GM21723 (cell line): Measurements from ENCODE around the gene NMNAT1.
"Not testable (repeated sequence)": the region's sequence is repeated elsewhere in the genome, so short reads cannot be mapped to it uniquely, and the experiment has no call there.

Experiments
- ATAC-seq: cut with Tn5 transposase; IDR thresholded peaks from one replicate; pipeline ENCODE4 v1.9.1; 2021; ENCODE audit warnings: mild to moderate bottlenecking, moderate library complexity; ENCODE audit not compliant: unreplicated experiment

NMNAT1 gene

DNA sequence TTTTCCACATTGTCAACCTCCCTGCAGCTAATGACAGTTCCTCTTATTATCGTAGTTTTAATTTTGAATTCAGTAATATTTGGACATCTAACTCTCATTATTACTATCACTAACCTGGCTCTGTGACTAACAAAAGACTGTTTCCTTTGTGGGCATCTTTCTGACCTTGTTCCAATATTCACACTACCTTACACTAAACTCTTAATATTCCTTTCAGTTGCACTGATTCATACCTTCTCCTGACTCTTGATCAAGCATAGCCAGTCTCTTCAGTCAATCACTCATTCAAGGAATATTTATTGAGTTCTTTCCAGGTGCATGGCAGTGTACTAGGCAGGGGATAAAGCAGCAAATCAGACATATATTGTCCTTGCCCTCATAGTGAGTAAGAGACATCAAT lies 25.4 kb upstream of the NMNAT1 start:
- ATAC-seq: no peak

- no peak for ATAC-seq
Measured at GRCh38 chr1:9920606-9921005, 22.7 kb upstream of the NMNAT1 start.

- no peak for ATAC-seq
Measured at GRCh38 chr1:9922342-9922741, 20.9 kb upstream of the NMNAT1 start.

GRCh38 chr1:9927259-9927658 lies 16.0 kb upstream of the NMNAT1 start:
- no peak for ATAC-seq

DNA sequence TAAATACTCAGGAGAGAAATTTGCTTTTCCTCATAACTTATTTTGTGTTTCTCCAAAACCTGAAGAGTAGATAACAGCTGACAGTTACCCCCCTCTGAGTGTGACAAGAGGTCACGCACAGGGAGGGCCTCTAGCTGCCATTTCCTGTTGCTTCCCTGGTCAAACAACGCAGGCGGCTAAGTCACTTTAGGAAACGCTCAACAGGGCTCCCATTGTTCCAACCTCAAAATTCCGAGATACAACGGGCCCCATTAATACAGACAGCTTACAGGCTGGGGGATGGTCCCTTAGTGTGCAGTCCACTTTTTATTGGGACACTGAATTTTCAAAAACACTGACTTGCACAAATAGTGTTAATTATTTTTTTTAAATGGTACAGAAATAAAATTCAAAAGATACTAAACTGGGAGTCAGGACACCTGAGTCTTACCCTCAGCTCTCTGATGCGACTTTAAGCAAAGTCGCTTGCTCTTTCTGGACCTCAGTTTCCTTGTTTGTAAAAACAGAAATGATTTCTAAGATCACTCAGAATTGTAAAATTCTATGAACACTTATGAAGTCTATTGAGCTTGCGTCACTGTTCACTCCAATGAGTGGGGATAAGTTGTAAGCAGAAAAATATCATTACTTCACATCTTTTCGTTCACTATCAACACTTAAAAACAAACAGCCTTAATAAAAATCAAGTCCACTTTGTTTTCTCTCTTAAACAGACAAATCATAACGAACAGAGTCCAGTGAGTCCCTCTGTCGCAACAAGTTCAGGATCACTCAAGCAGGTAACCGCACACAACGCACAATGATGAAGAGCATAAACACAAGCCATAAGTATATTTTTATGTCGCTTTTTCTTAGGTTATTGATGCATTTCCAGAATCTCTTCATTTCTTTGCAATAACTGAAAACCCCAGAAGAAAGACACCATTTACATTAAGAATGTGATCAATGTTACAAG lies 13.6 kb upstream of the NMNAT1 start:
- no peak for ATAC-seq

DNA sequence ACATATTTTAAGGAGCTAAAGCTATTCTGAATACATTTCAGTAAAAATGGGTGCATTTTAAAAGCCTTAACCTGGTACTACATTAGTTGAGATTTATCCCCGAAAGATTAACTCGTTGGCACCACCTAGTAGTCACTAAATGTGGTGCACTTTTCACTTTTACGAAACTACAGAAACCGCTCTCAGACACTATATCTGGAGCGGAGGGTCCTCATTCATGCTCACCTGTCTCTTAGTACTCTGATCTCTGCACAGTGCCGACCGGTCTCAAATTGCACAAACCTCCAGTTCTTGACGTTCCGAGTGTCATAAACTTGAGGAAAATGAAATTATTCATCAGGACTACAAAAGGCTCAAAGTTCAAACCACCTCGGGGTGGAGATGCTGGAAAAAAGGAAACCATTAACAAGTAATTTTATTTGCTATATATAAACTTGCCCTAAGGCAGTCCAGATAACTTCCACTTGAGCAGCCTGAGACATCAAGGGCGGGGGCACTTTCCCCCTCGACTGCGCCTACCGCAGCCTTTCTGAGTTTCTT lies 806 bp upstream of the NMNAT1 start:
- peak; percentile 37 for ATAC-seq

DNA sequence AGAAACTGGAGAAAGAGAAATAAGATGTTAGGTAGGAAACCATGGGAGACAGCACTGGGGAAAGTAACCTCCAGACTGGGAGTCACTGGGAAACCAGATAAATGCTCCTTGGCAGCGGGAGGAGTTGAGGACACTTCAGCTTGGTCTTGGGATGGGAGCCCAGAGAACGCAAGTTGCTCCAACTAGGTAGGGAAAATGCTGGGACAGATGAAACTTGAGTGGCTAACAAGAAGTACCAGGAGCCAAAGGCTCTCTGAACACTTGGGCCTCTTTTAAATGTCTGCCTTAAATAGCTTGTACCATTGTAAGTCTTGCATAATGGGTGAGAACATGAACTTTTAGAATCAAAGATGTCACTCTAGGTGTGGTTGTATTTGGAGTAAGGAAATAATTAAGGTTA lies 3.0 kb downstream of the NMNAT1 start:
- ATAC-seq: no peak

GRCh38 chr1:9957726-9958125 lies 14.5 kb downstream of the NMNAT1 start:
- ATAC-seq: no peak

- ATAC-seq: no peak
Measured at GRCh38 chr1:9960011-9960410, 16.7 kb downstream of the NMNAT1 start.

DNA sequence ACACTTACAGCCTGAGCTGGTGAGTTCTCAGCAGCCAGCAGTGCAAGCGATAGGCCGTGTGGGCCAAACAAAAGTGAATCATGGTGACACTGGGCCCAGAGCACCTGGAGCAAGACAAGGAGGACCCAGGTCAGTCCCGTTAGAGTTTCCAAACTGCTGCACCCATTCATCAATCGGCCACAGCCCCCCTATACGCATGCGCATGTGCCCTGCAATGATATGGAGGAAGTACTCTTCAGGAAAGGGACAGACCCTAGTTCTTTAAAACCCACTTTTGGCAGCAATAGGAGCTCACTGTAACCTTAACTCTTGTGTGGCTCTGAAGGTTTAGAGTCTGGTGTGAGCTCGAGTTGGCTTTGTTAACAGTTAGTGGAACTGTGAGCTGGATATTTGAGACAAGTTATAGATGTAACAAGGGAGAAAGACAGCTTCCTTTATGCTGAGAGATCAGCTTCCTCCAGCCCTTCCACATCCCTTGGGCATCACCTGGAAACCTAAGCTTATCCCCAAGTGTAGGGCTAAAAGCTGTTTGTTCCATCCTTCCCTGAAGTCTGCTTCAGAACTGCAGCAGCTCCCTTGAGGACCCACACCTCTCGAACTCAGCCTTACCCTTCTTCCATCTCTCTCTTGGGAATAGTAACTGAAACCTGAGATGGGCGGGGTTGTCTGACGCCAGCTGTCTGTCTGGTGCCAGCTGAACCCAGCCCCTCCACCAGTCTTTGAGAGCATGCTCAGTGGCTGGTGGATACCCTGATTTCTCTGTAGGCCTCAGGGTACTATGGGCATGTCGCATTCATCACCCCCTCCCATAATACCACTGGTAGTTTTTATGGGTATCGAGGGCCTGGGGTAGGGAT lies 17.7 kb downstream of the NMNAT1 start:
- ATAC-seq: peak; percentile 59

DNA sequence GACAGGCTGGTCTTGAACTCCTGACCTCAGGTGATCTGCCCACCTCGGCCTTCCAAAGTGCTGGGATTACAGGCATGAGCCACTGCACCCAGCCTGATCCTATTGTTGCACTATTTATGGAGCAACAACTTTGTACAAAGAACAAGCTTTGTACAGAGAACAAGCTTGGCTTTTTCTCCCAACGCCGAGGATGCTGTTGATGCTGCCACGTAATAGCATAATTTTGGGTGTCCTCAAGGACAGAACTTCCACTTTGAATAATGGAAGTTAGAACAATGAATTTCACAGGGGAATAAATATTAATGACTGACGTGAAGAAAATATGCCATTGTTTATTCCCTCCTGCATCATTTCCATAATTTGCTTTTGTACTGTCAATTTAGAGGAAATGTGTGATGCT lies 41.0 kb downstream of the NMNAT1 start:
- ATAC-seq: no peak

GRCh38 chr1:9985001-9985400 lies 41.7 kb downstream of the NMNAT1 start:
- ATAC-seq: no peak

DNA sequence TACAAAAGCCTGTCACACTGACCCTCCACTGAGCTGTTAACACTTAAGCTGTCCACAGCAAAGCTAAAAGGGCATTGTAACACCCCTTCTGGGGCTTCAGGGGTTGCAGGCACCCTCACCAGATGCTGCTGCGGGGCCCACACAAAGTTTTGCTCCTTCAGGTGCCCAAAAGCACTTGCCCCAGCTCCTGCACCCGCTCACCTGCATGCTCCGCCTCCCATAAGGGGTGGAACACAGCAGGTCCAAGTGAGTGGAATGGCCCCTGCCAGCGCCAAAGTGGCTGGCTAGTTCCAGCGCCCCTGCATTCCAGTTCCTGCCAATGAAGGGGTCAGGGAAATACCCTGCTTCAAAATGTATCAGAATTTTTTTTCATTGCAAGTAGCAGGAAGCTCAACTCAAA lies 46.5 kb downstream of the NMNAT1 start:
- ATAC-seq: no peak

- ATAC-seq: no peak
Measured at GRCh38 chr1:9990944-9991343, 47.7 kb downstream of the NMNAT1 start.

GRCh38 chr1:9992910-9993309 lies 49.6 kb downstream of the NMNAT1 start:
- ATAC-seq: no peak

GRCh38 chr1:9993561-9994075 lies 50.3 kb downstream of the NMNAT1 start:
- no peak for ATAC-seq

GRCh38 chr1:9996624-9997582 lies 53.6 kb downstream of the NMNAT1 start, which contains the start of gene RBP7:
TSS of gene RBP7 (plus strand) at chr1:9997228. CDS start at chr1:9997259, 31 bp downstream.
- ATAC-seq: no peak

DNA sequence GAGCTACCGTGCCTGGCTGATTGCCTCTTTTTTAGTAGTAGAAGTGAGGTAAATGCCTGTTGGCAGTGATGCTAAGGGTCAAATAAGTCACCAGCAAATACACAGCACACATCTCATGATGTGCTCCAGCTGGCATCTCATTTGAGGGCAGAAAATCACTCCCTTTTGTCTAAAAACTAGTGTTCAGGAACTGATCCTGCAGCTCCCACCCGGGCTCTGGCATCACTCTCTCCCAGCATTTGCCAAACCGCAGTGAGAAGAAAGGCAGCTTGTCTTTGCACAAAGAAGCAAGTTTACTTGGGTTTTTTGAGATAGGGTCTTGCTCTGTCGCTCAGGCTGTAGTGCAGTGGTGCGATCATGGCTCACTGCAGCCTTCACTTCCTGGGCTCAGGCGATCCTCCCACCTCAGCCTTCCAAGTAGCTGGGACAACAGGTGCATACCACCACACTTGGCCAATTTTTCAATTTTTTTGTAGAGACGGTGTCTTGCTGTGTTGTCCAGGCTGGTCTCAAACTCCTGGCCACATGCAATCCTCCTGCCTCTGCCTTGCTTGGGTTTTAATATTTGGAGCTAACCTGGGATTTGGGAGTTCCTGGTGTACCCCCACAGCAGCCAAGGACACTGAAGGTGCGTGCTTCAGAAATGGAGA lies 57.9 kb downstream of the NMNAT1 start:
- ATAC-seq: no peak

DNA sequence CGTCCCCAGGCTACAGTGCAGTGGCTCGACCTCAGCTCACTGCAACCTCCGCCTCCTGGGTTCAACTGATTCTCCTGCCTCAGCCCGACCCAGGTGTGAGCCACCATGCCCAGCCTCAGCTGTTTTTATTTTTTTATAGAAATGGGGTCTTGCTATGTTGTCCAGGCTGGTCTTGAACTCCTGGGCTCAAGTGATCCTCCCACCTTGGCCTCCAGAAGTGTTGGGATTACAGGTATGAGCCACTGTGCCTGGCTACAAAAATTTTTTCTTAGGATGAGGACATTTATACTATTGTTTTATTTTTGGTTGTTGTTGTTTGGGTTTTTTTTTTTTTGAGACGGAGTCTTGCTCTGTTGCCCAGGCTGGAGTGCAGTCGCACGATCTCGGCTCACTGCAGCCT lies 62.0 kb downstream of the NMNAT1 start:
- not testable (repeated sequence) for ATAC-seq

GRCh38 chr1:10007169-10007568 lies 63.9 kb downstream of the NMNAT1 start:
- no peak for ATAC-seq
